Activated naive CD4-positive, alpha-beta T cell treated with anti-CD3 and anti-CD28 coated beads for 36 hours (primary cell): Measurements from ENCODE around the gene PLP2. TPM values are rescaled to one million over a fixed set of nuclear protein-coding genes. Genes with fewer than 3 reads are reported as not detected.

ENCODE experiments used
- CTCF ChIA-PET: fragments of 350-600 bp; sonication (Branson Sonifier 250); formaldehyde crosslinking; loops from one replicate; lab custom pipeline; 2021; ENCODE audit warnings: antibody characterized with exemption; lab: Charles Lee
- DNase-seq: peaks from one replicate; pipeline ENCODE4 v3.0.0-alpha.2; 2020
- H3K27ac Mint-ChIP-seq: one replicate; pipeline ENCODE4 v1.8.0; 2021; ENCODE audit warnings: mild to moderate bottlenecking, mixed read lengths
- H3K27me3 Mint-ChIP-seq: one replicate; pipeline ENCODE4 v1.8.0; 2021; ENCODE audit warnings: low read depth, mixed read lengths
- H3K36me3 Mint-ChIP-seq: one replicate; pipeline ENCODE4 v1.8.0; 2021; ENCODE audit warnings: low read depth, mixed read lengths
- H3K4me1 Mint-ChIP-seq: one replicate; pipeline ENCODE4 v1.8.0; 2021; ENCODE audit warnings: low read depth, mixed read lengths
- H3K4me3 Mint-ChIP-seq: one replicate; pipeline ENCODE4 v1.8.0; 2021; ENCODE audit warnings: mild to moderate bottlenecking, moderate library complexity, mixed read lengths
- H3K9me3 Mint-ChIP-seq: one replicate; pipeline ENCODE4 v1.8.0; 2021; ENCODE audit warnings: mixed read lengths
- intact Hi-C: fragments of 100-400 bp; cut with micrococcal nuclease; formaldehyde crosslinking; loops from one replicate; pipeline ENCODE4 v1.15.1; 2023
- total RNA-seq, 2 experiments: library from RNA; stranded (reverse); gene quantifications; one replicate each; pipeline ENCODE4 v1.2.3, GENCODE V29; 2021

The PLP2 gene
- total RNA-seq, 2 experiments from 2014 or later, result 143 to 145 TPM

- H3K4me1 Mint-ChIP-seq, result peaks cover 4% of the 10 kb centered on the region
- no peak overlapping the region for H3K4me3 Mint-ChIP-seq
- CTCF ChIA-PET, result no interaction called here
- intact Hi-C loops, result no loop called here
- no peaks in the 10 kb centered on the region for H3K27me3 Mint-ChIP-seq
- DNase-seq, result no peak
- H3K36me3 Mint-ChIP-seq, result no peaks in the 10 kb centered on the region
- no peaks in the 10 kb centered on the region for H3K9me3 Mint-ChIP-seq
- no peak overlapping the region for H3K27ac Mint-ChIP-seq
Observed at GRCh38 chrX:49204709-49205108, 33.0 kb downstream of the PLP2 start.

DNA sequence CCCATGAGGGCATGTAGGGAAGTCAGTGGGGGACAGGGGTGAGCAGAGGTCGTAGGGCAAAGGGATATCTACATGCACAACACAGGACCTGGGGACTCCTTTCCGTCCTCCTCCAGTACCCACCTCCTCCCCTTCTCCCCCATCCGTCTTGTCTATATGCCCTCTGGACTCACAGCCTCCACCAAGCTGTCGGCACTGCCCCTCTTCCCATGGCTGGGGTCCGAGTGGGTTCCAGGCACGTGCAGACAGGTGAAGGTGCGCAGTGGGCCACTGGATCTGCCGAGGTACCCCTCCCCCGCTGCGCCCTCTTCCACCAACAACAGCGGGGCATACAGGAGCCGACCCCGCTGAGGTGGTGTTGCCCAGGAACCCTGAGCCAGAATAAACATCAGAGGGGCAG is 33.7 kb downstream of the PLP2 start:
- intact Hi-C loops, result no loop called here
- H3K9me3 Mint-ChIP-seq, result no peaks in the 10 kb centered on the region
- no peak overlapping the region for H3K4me3 Mint-ChIP-seq
- peaks cover 2% of the 10 kb centered on the region for H3K4me1 Mint-ChIP-seq
- H3K36me3 Mint-ChIP-seq, result no peaks in the 10 kb centered on the region
- H3K27ac Mint-ChIP-seq, result no peak overlapping the region
- no peak for DNase-seq
- no peaks in the 10 kb centered on the region for H3K27me3 Mint-ChIP-seq
- CTCF ChIA-PET, result no interaction called here

DNA sequence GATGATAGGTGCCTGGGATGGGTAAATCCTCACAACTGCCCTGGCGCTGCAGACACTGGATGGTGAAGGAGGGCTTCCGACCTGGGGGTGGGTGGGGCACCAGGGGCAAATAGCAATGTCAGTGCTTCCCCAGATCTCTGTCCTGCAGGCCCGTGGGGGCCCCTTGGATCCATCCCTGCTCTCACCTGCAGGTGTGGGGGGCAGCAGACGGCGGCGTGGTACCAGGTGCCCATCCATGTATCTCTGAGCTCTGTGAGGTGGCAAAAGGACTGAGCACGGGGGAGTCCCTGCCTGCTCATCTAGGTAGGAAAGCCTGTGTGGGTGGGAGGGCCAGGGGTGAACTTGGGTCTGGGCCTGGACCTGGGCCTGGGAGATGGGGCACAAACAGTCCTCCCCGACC is 34.8 kb downstream of the PLP2 start:
- H3K27me3 Mint-ChIP-seq, result no peaks in the 10 kb centered on the region
- no peaks in the 10 kb centered on the region for H3K9me3 Mint-ChIP-seq
- no peaks in the 10 kb centered on the region for H3K36me3 Mint-ChIP-seq
- no peaks in the 10 kb centered on the region for H3K4me1 Mint-ChIP-seq
- no peak overlapping the region for H3K27ac Mint-ChIP-seq
- CTCF ChIA-PET, result no interaction called here
- intact Hi-C loops, result no loop called here
- no peak for DNase-seq
- H3K4me3 Mint-ChIP-seq, result no peak overlapping the region

DNA sequence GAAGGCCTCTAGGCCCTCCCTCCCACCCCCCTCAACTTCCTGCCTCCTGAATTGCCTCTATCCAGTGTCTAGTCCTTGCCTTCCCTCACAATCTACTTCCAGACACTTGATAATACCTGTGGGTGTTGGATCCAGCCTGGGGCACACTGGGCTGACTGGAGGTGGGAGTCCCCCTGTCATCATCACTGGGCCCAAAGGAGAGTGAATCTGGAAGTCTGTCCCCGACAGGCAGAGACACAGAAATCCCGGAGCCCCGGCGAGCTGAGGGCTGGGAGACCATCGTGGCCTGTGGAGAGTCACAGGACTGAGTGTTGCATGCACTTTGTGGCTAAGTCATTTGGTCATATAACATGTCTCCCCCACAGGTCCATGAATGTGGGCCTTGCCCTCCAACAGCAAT is 36.7 kb downstream of the PLP2 start:
- no peak for DNase-seq
- CTCF ChIA-PET, result no interaction called here
- Mint-ChIP-seq H3K4me1 (no peaks in the 10 kb centered on the region), H3K9me3 (no peaks in the 10 kb centered on the region), H3K4me3 (no peak overlapping the region), H3K27me3 (no peaks in the 10 kb centered on the region), H3K36me3 (no peaks in the 10 kb centered on the region), H3K27ac (no peak overlapping the region)
- intact Hi-C loops, result no loop called here

- Mint-ChIP-seq H3K27me3 (no peaks in the 10 kb centered on the region), H3K27ac (no peak overlapping the region), H3K9me3 (no peaks in the 10 kb centered on the region), H3K4me1 (no peaks in the 10 kb centered on the region), H3K36me3 (no peaks in the 10 kb centered on the region), H3K4me3 (no peak overlapping the region)
- intact Hi-C loops, result loop anchor here (1.0 kb wide), 1 partner anchor 9 kb away; the partner anchor contains the start of gene SYP
- CTCF ChIA-PET, result interaction anchor here (0.6 kb wide), 1 partner anchor 41 kb away, joined by 3 read pairs; no protein-coding TSS in a partner anchor
- DNase-seq, result peak; percentile 27
Observed at GRCh38 chrX:49209434-49210251, 37.9 kb downstream of the PLP2 start.

- H3K27me3 Mint-ChIP-seq, result no peaks in the 10 kb centered on the region
- H3K27ac Mint-ChIP-seq, result no peak overlapping the region
- no peaks in the 10 kb centered on the region for H3K36me3 Mint-ChIP-seq
- intact Hi-C loops, result no loop called here
- no peak for DNase-seq
- no peak overlapping the region for H3K4me3 Mint-ChIP-seq
- H3K9me3 Mint-ChIP-seq, result no peaks in the 10 kb centered on the region
- CTCF ChIA-PET, result no interaction called here
- no peaks in the 10 kb centered on the region for H3K4me1 Mint-ChIP-seq
Observed at GRCh38 chrX:49210406-49210805, 38.7 kb downstream of the PLP2 start.

GRCh38 chrX:49211074-49211473 is 39.4 kb downstream of the PLP2 start:
- Mint-ChIP-seq H3K27me3 (no peaks in the 10 kb centered on the region), H3K4me1 (no peaks in the 10 kb centered on the region), H3K27ac (no peak overlapping the region), H3K9me3 (no peaks in the 10 kb centered on the region), H3K36me3 (no peaks in the 10 kb centered on the region), H3K4me3 (no peak overlapping the region)
- no peak for DNase-seq
- CTCF ChIA-PET, result no interaction called here
- intact Hi-C loops, result no loop called here

DNA sequence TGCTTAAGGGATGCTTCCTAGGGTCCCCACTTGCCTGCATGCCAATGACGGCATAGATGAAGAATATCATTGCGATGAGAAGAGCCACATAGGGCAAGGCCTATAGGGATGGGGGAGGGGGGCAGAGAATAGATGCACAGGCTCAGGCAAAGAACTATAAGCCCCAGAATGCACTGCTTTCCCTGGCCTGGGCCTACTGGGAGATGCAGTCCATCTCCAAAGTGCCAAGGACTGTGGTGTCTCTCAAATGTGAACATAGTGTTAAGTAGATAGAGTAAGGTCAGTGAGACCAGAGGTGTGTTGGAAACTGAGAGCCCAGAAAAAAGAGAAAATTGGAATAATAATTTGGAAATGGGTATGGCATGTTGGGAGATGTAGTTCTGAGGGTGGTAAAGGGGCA is 40.5 kb downstream of the PLP2 start:
- no peak overlapping the region for H3K27ac Mint-ChIP-seq
- intact Hi-C loops, result no loop called here
- H3K4me1 Mint-ChIP-seq, result no peaks in the 10 kb centered on the region

DNA sequence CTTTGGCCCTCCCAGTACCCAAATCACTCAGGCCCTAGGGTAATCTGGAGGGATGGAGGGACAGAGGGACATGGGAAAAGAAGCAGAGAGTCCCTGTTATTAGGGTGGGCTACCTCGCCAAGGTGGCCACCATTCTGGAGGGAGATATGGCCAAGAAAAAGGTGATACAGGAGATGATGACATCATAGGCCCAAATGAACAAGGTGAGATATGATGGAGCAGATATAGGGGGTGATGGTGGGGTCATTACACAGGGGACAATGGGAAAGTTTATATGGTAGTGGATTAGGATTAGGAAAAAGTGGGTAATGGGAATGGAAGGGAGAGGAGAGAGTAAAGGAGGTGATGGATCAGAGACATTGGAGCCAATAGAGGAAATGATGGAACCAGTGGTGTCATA is 41.2 kb downstream of the PLP2 start:
- Mint-ChIP-seq H3K36me3 (no peaks in the 10 kb centered on the region), H3K27ac (no peak overlapping the region), H3K4me1 (no peaks in the 10 kb centered on the region), H3K9me3 (no peaks in the 10 kb centered on the region), H3K27me3 (no peaks in the 10 kb centered on the region), H3K4me3 (no peak overlapping the region)
- CTCF ChIA-PET, result no interaction called here
- intact Hi-C loops, result no loop called here
- DNase-seq, result no peak

More for the DNA sequence above, 40.5 kb downstream of the PLP2 start:
- CTCF ChIA-PET, result interaction anchor here (0.5 kb wide), 1 partner anchor 26 kb away, joined by 3 read pairs; the partner anchor contains the start of gene PRICKLE3
- Mint-ChIP-seq H3K9me3 (no peaks in the 10 kb centered on the region), H3K27me3 (no peaks in the 10 kb centered on the region), H3K4me3 (no peak overlapping the region), H3K36me3 (no peaks in the 10 kb centered on the region)
- no peak for DNase-seq

GRCh38 chrX:49214416-49214815 is 42.7 kb downstream of the PLP2 start:
- CTCF ChIA-PET, result interaction anchor here (0.7 kb wide), 1 partner anchor 21 kb away, joined by 3 read pairs; no protein-coding TSS in a partner anchor
- H3K27ac Mint-ChIP-seq, result no peak overlapping the region
- H3K27me3 Mint-ChIP-seq, result no peaks in the 10 kb centered on the region
- no peak for DNase-seq
- intact Hi-C loops, result no loop called here
- H3K4me1 Mint-ChIP-seq, result no peaks in the 10 kb centered on the region
- H3K4me3 Mint-ChIP-seq, result no peak overlapping the region
- no peaks in the 10 kb centered on the region for H3K9me3 Mint-ChIP-seq
- no peaks in the 10 kb centered on the region for H3K36me3 Mint-ChIP-seq

DNA sequence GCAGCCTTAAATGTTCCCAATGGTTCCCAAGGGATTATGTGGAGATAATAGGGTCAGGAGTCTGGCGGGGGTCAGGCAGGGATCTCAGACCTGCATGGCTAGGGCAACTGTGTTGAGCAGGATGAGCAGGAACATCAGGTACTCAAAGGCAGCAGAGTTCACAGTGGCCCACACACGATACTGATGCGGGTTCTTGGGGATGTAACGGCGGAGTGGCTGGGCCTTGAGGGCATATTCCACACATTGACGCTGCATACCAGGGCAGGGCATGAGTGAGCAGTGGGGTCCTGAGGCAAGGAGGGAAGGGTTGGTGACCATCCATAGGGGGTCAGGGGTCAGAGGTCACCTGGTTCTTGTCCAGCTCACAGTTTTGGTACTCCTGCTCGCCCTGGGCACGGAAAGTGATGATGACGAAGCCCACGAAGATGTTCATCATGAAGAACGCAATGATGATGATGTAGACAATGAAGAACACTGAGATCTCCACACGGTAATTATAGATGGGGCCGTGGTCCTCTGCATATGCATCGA is 43.4 kb downstream of the PLP2 start:
- Mint-ChIP-seq H3K9me3 (no peaks in the 10 kb centered on the region), H3K27me3 (no peaks in the 10 kb centered on the region), H3K4me1 (no peaks in the 10 kb centered on the region), H3K36me3 (no peaks in the 10 kb centered on the region), H3K4me3 (no peak overlapping the region), H3K27ac (no peak overlapping the region)
- intact Hi-C loops, result no loop called here
- CTCF ChIA-PET, result interaction anchor here (0.7 kb wide), 1 partner anchor 22 kb away, joined by 3 read pairs; no protein-coding TSS in a partner anchor
- no peak for DNase-seq

- intact Hi-C loops, result no loop called here
- H3K27ac Mint-ChIP-seq, result no peak overlapping the region
- no peak for DNase-seq
- no peak overlapping the region for H3K4me3 Mint-ChIP-seq
- CTCF ChIA-PET, result no interaction called here
- H3K27me3 Mint-ChIP-seq, result no peaks in the 10 kb centered on the region
- H3K9me3 Mint-ChIP-seq, result no peaks in the 10 kb centered on the region
- H3K4me1 Mint-ChIP-seq, result no peaks in the 10 kb centered on the region
- no peaks in the 10 kb centered on the region for H3K36me3 Mint-ChIP-seq
Observed at GRCh38 chrX:49220100-49220499, 48.4 kb downstream of the PLP2 start.

- intact Hi-C loops, result no loop called here
- no peaks in the 10 kb centered on the region for H3K4me1 Mint-ChIP-seq
- no peak for DNase-seq
- H3K27ac Mint-ChIP-seq, result no peak overlapping the region
- CTCF ChIA-PET, result no interaction called here
- no peaks in the 10 kb centered on the region for H3K9me3 Mint-ChIP-seq
- no peak overlapping the region for H3K4me3 Mint-ChIP-seq
- no peaks in the 10 kb centered on the region for H3K27me3 Mint-ChIP-seq
- H3K36me3 Mint-ChIP-seq, result no peaks in the 10 kb centered on the region
Observed at GRCh38 chrX:49221868-49222267, 50.2 kb downstream of the PLP2 start.
